H9 (cell line): ENCODE data around the gene PEX14. TPM values are rescaled to one million over a fixed set of nuclear protein-coding genes. Genes with fewer than 3 reads are reported as not detected.

ENCODE experiments used
- DNase-seq: peaks from one replicate; pipeline ENCODE4 v3.0.0-alpha.2; 2017
- H2AFZ ChIP-seq: one replicate; pipeline ENCODE4 v1.6.1; 2013; ENCODE audit warnings: mild to moderate bottlenecking, low read length, control low read depth, moderate library complexity
- H2AK5ac ChIP-seq: 2 replicates; pipeline ENCODE4 v1.6.1; 2013; ENCODE audit warnings: low read length, control low read depth, mixed read lengths; ENCODE audit not compliant: insufficient read length
- H2BK120ac ChIP-seq: one replicate; pipeline ENCODE4 v1.6.1; 2013; ENCODE audit warnings: low read depth, mild to moderate bottlenecking, low read length, control low read depth, inconsistent platforms; ENCODE audit not compliant: poor library complexity, severe bottlenecking
- H2BK12ac ChIP-seq: 2 replicates; pipeline ENCODE4 v1.6.1; 2013; ENCODE audit warnings: low read length, control low read depth, mixed read lengths, low read depth; ENCODE audit not compliant: insufficient read length
- H2BK15ac ChIP-seq: 2 replicates; pipeline ENCODE4 v1.6.1; 2013; ENCODE audit warnings: low read depth, low read length, control low read depth
- H2BK20ac ChIP-seq: one replicate; pipeline ENCODE4 v1.6.1; 2013; ENCODE audit warnings: low read depth, mild to moderate bottlenecking, low read length, control low read depth, inconsistent platforms; ENCODE audit not compliant: poor library complexity, severe bottlenecking
- H2BK5ac ChIP-seq: 2 replicates; pipeline ENCODE4 v1.6.1; 2013; ENCODE audit warnings: low read length, control low read depth, mixed read lengths; ENCODE audit not compliant: insufficient read length
- H3K14ac ChIP-seq: 2 replicates; pipeline ENCODE4 v1.6.1; 2013; ENCODE audit warnings: low read length, control low read depth; ENCODE audit not compliant: insufficient read depth
- H3K18ac ChIP-seq: 2 replicates; pipeline ENCODE4 v1.6.1; 2013; ENCODE audit warnings: low read depth, mild to moderate bottlenecking, mixed read lengths, low read length, control low read depth; ENCODE audit not compliant: insufficient read length
- H3K23ac ChIP-seq: 2 replicates; pipeline ENCODE4 v1.6.1; 2013; ENCODE audit warnings: low read length, control low read depth, mixed read lengths, low read depth; ENCODE audit not compliant: insufficient read length
- H3K23me2 ChIP-seq: 2 replicates; pipeline ENCODE4 v1.6.1; 2013; ENCODE audit warnings: low read depth, mild to moderate bottlenecking, mixed read lengths, low read length, control low read depth; ENCODE audit not compliant: insufficient read length, poor library complexity, severe bottlenecking
- H3K27ac ChIP-seq: 2 replicates; pipeline ENCODE4 v1.5.1; 2013; ENCODE audit warnings: low read length, control low read depth, mixed read lengths, low read depth; ENCODE audit not compliant: insufficient read length
- H3K27me3 ChIP-seq: 2 replicates; pipeline ENCODE4 v1.6.1; 2013; ENCODE audit warnings: low read length, control low read depth, inconsistent platforms; ENCODE audit not compliant: insufficient read depth
- H3K4ac ChIP-seq: 2 replicates; pipeline ENCODE4 v1.6.1; 2013; ENCODE audit warnings: low read depth, mild to moderate bottlenecking, control low read depth, inconsistent platforms, low read length, moderate library complexity
- H3K4me1 ChIP-seq: 2 replicates; pipeline ENCODE4 v1.6.1; 2013; ENCODE audit warnings: low read length, control low read depth, inconsistent platforms; ENCODE audit not compliant: insufficient read depth
- H3K4me2 ChIP-seq: 2 replicates; pipeline ENCODE4 v1.6.1; 2013; ENCODE audit warnings: low read length, control low read depth, mixed read lengths; ENCODE audit not compliant: insufficient read length, insufficient read depth
- H3K56ac ChIP-seq: 2 replicates; pipeline ENCODE4 v1.6.1; 2013; ENCODE audit warnings: low read depth, mild to moderate bottlenecking, mixed read lengths, low read length, control low read depth; ENCODE audit not compliant: insufficient read length
- H3K79me1 ChIP-seq: 2 replicates; pipeline ENCODE4 v1.6.1; 2013; ENCODE audit warnings: low read depth, mild to moderate bottlenecking, moderate library complexity, low read length, control low read depth, inconsistent platforms; ENCODE audit not compliant: insufficient read depth, poor library complexity, severe bottlenecking
- H3K79me2 ChIP-seq: 2 replicates; pipeline ENCODE4 v1.6.1; 2013; ENCODE audit warnings: low read length, control low read depth, inconsistent platforms; ENCODE audit not compliant: insufficient read depth
- H3K9ac ChIP-seq: 2 replicates; pipeline ENCODE4 v1.6.1; 2013; ENCODE audit warnings: low read length, control low read depth, mixed read lengths; ENCODE audit not compliant: insufficient read length; ENCODE audit errors: extremely low read depth
- H3K9me3 ChIP-seq: one replicate; pipeline ENCODE4 v1.6.1; 2013; ENCODE audit warnings: low read depth, low read length, inconsistent platforms; ENCODE audit not compliant: control insufficient read depth
- H3T11ph ChIP-seq: one replicate; pipeline ENCODE4 v1.6.1; 2013; ENCODE audit warnings: mild to moderate bottlenecking, low read length, control low read depth, inconsistent platforms
- H4K20me1 ChIP-seq: one replicate; pipeline ENCODE4 v1.6.1; 2013; ENCODE audit not compliant: control insufficient read depth, insufficient read length, insufficient read depth
- H4K5ac ChIP-seq: 2 replicates; pipeline ENCODE4 v1.6.1; 2013; ENCODE audit warnings: low read depth, mild to moderate bottlenecking, mixed read lengths, low read length, control low read depth; ENCODE audit not compliant: insufficient read length
- H4K8ac ChIP-seq: replicated peaks from 2 replicates; pipeline ENCODE4 v1.6.1; 2013; ENCODE audit warnings: low read length, control low read depth, mixed read lengths, low read depth; ENCODE audit not compliant: insufficient read length
- H4K91ac ChIP-seq: 2 replicates; pipeline ENCODE4 v1.6.1; 2013; ENCODE audit warnings: low read depth, mild to moderate bottlenecking, moderate library complexity, mixed read lengths, low read length, control low read depth; ENCODE audit not compliant: insufficient read length
- H3K27ac Mint-ChIP-seq, 3 experiments: 2 replicates in 2 of 3; 3 replicates in 1 of 3; pipeline ENCODE4 v1.8.0; 2020 to 2021; ENCODE audit warnings: mixed read lengths in 3 of 3, mild to moderate bottlenecking in 1 of 3, moderate library complexity in 1 of 3
- H3K27me3 Mint-ChIP-seq: 2 replicates; pipeline ENCODE4 v1.8.0; 2021; ENCODE audit warnings: low read depth, mild to moderate bottlenecking, moderate library complexity, mixed read lengths
- H3K36me3 Mint-ChIP-seq, 3 experiments: 2 replicates in 2 of 3; 3 replicates in 1 of 3; pipeline ENCODE4 v1.8.0; 2020 to 2021; ENCODE audit warnings: low read depth in 3 of 3, mixed read lengths in 3 of 3; ENCODE audit not compliant: insufficient read depth in 1 of 3
- H3K4me1 Mint-ChIP-seq, 2 experiments: 2 replicates each; pipeline ENCODE4 v1.8.0; 2020; ENCODE audit warnings: mixed read lengths in 2 of 2
- H3K4me3 Mint-ChIP-seq, 2 experiments: 2 replicates in 1 of 2; 3 replicates in 1 of 2; pipeline ENCODE4 v1.8.0; 2020 to 2021; ENCODE audit warnings: mild to moderate bottlenecking in 2 of 2, mixed read lengths in 2 of 2, moderate library complexity in 1 of 2
- H3K9me3 Mint-ChIP-seq, 2 experiments: 2 replicates in 1 of 2; 3 replicates in 1 of 2; pipeline ENCODE4 v1.8.0; 2020; ENCODE audit warnings: mild to moderate bottlenecking in 2 of 2, mixed read lengths in 2 of 2, moderate library complexity in 1 of 2
- CTCF ChIP-seq: fragments of 200-600 bp; sonication (generic); conservative IDR thresholded peaks from 3 replicates; pipeline ENCODE4 v1.8.0; 2021; ENCODE audit warnings: antibody characterized with exemption, mild to moderate bottlenecking
- WGBS: extraction: QIAGEN DNeasy Blood & Tissue Kit; methylation state at CpG from one replicate; pipeline ENCODE4 v1.1.7; 2013; ENCODE audit warnings: missing lambda C conversion rate, low lambda C conversion rate, mixed read lengths; ENCODE audit not compliant: insufficient read length; ENCODE audit errors: extremely low coverage; 5-methylcytosine and 5-hydroxymethylcytosine counted together
- total RNA-seq: library from RNA; stranded (reverse); gene quantifications from 2 replicates; pipeline ENCODE4 v1.2.1, GENCODE V29; 2021

The PEX14 gene
- total RNA-seq, 1 experiment from 2014 or later, result 23.9 TPM

GRCh38 chr1:10608690-10609089, 133.9 kb downstream of the PEX14 start:
- H3K4me1 ChIP-seq, result no peaks in the 10 kb centered on the region
- no peak overlapping the region for H3K4me2 ChIP-seq
- H3K79me2 ChIP-seq, result no peaks in the 10 kb centered on the region
- H4K91ac ChIP-seq, result no peak overlapping the region
- H3T11ph ChIP-seq, result no peak overlapping the region
- WGBS, result no CpG with 5 or more reads among the region's 2 CpGs
- H3K4me3 Mint-ChIP-seq, result no peak overlapping the region
- H3K4me1 Mint-ChIP-seq, result peaks cover 14 to 16% of the 10 kb centered on the region in 2 experiments
- no peak overlapping the region for H2BK5ac ChIP-seq
- H2BK12ac ChIP-seq, result no peak overlapping the region
- H3K4ac ChIP-seq, result no peak overlapping the region
- no peak overlapping the region for H3K18ac ChIP-seq
- H3K9me3 Mint-ChIP-seq, result no peaks in the 10 kb centered on the region
- no peaks in the 10 kb centered on the region for H3K79me1 ChIP-seq
- DNase-seq, result no peak
- H3K9me3 ChIP-seq, result no peaks in the 10 kb centered on the region
- H3K27me3 Mint-ChIP-seq, result no peaks in the 10 kb centered on the region
- H2AFZ ChIP-seq, result no peak overlapping the region
- no peak overlapping the region for H3K56ac ChIP-seq
- H3K36me3 Mint-ChIP-seq, result no peaks in the 10 kb centered on the region; a peak in 1 of 7 replicates
- no peak overlapping the region for H2AK5ac ChIP-seq
- no peak overlapping the region for H3K23ac ChIP-seq
- TF ChIP-seq CTCF, result no peak
- H4K20me1 ChIP-seq, result peaks cover 2% of the 10 kb centered on the region
- H3K14ac ChIP-seq, result no peak overlapping the region
- no peaks in the 10 kb centered on the region for H3K23me2 ChIP-seq
- H3K27ac ChIP-seq, result no peak overlapping the region
- H3K9ac ChIP-seq, result no peak overlapping the region
- H4K8ac ChIP-seq, result no peak overlapping the region
- H2BK15ac ChIP-seq, result no peak overlapping the region
- no peak overlapping the region for H2BK20ac ChIP-seq
- H4K5ac ChIP-seq, result no peak overlapping the region
- H2BK120ac ChIP-seq, result no peak overlapping the region
- no peak overlapping the region for H3K27ac Mint-ChIP-seq
- H3K27me3 ChIP-seq, result no peaks in the 10 kb centered on the region
